ENCODE results near the gene HARS1. TPM values are rescaled to one million over a fixed set of nuclear protein-coding genes. Genes with fewer than 3 reads are reported as not detected.
"Not testable (repeated sequence)": the region's sequence is repeated elsewhere in the genome, so short reads cannot be mapped to it uniquely, and the experiment has no call there.

The HARS1 gene
- total and polyA plus RNA-seq, 4 donors = 43.8 to 54.6 (median 48.4) TPM

DNA sequence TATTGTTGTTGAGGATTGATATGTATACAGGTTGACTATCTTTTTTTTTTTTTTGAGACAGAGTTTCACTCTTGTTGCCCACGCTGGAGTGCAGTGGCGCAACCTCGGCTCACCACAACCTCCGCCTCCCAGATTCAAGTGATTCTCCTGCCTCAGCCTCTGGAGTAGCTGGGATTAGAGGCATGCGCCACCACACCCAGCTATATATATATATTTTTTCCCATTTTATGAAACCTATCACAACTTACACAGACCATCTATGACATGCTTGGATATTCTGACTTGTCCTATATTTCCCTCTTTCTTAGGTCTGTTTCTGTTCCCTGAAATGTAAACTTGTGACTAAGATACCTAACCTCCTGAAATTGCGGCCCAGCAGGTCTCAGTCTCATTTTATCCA lies 63.2 kb downstream of the HARS1 start:
- peaks cover 0 to 26% (median 7%) of the 10 kb centered on the region in 3 donors for H3K27me3 ChIP-seq (ENCODE audit: control insufficient read depth in 3 of 3, insufficient read depth in 3 of 3, low read length in 2 of 3)
- no peak overlapping the region for H3K27ac ChIP-seq (ENCODE audit: low read depth in 1 of 2, low read length in 1 of 2)
- no peak overlapping the region for H3K9ac ChIP-seq (ENCODE audit: insufficient read depth in 1 of 2, low read length in 2 of 2)
- H3K4me3 ChIP-seq = no peak overlapping the region
- no peaks in the 10 kb centered on the region for H3K36me3 ChIP-seq (ENCODE audit: control insufficient read depth in 4 of 4, insufficient read depth in 4 of 4, low read length in 4 of 4)
- no peak for DNase-seq
- no peak for ATAC-seq (ENCODE audit: insufficient read depth, low FRiP score)
- TF ChIP-seq, protein P1, sequence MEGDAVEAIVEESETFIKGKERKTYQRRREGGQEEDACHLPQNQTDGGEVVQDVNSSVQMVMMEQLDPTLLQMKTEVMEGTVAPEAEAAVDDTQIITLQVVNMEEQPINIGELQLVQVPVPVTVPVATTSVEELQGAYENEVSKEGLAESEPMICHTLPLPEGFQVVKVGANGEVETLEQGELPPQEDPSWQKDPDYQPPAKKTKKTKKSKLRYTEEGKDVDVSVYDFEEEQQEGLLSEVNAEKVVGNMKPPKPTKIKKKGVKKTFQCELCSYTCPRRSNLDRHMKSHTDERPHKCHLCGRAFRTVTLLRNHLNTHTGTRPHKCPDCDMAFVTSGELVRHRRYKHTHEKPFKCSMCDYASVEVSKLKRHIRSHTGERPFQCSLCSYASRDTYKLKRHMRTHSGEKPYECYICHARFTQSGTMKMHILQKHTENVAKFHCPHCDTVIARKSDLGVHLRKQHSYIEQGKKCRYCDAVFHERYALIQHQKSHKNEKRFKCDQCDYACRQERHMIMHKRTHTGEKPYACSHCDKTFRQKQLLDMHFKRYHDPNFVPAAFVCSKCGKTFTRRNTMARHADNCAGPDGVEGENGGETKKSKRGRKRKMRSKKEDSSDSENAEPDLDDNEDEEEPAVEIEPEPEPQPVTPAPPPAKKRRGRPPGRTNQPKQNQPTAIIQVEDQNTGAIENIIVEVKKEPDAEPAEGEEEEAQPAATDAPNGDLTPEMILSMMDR (IDR thresholded peaks at IDR 0.05; ENCODE audit: control extremely low read depth, extremely low read depth) = no peak
- no peaks in the 10 kb centered on the region for H3K9me3 ChIP-seq (ENCODE audit: control insufficient read depth in 4 of 4, insufficient read depth in 3 of 4, low read length in 3 of 4)
- WGBS, 2 donors = 83 to 89% methylated on average over 6 of the region's 6 CpGs
- peaks cover 0 to 30% (median 3%) of the 10 kb centered on the region in 5 donors for H3K4me1 ChIP-seq (ENCODE audit: control insufficient read depth in 5 of 5, insufficient read depth in 5 of 5, low read length in 5 of 5)

DNA sequence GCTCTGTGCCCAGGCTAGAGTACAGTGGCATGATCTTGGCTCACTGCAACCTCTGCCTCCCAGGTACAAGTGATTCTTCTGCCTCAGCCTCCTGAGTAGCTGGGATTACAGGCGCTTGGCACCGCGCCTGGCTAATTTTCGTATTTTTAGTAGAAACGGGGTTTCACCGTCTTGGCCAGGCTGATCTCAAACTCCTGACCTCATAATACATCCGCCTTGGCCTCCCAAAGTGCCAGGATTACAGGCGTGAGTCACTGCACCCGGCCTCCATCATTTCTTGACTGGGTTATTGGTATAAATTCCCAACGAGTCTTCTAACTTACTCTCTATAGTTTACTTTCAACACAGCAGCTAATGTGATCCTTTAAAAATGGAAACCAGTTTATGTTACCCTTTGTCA lies 66.3 kb downstream of the HARS1 start:
- not testable (repeated sequence) for ATAC-seq (ENCODE audit: insufficient read depth, low FRiP score); DNase-seq; H3K4me3 ChIP-seq; H3K9ac ChIP-seq (ENCODE audit: insufficient read depth in 1 of 2, low read length in 2 of 2); H3K9me3 ChIP-seq (ENCODE audit: control insufficient read depth in 4 of 4, insufficient read depth in 3 of 4, low read length in 3 of 4); H3K27me3 ChIP-seq (ENCODE audit: control insufficient read depth in 3 of 3, insufficient read depth in 3 of 3, low read length in 2 of 3); H3K27ac ChIP-seq (ENCODE audit: low read depth in 1 of 2, low read length in 1 of 2); H3K36me3 ChIP-seq (ENCODE audit: control insufficient read depth in 4 of 4, insufficient read depth in 4 of 4, low read length in 4 of 4)
- WGBS, 2 donors = 88 to 92% methylated on average over 10 of the region's 10 CpGs
- peaks cover 0 to 15% (median 0%) of the 10 kb centered on the region in 5 donors for H3K4me1 ChIP-seq (ENCODE audit: control insufficient read depth in 5 of 5, insufficient read depth in 5 of 5, low read length in 5 of 5)

Small RNA genes lying within 50 kb of the gene (small RNA-seq; reads per million reads assigned to genes)
- 8.0 reads per million, percentile 96 among the genes with 10 or more reads in this experiment for gene VTRNA1-1 (ENCODE audit: low replicate concordance)
- 0.17 reads per million for gene VTRNA1-2 (ENCODE audit: low replicate concordance)
- not detected for gene VTRNA1-3 (ENCODE audit: low replicate concordance)

Other genes starting within 250 kb of the HARS1 start
- gene EIF4EBP3, start 143.7 kb downstream of the HARS1 start, total RNA-seq = 10 to 100 TPM in 1 of 2 donors, 1 to 10 TPM in 1; 5.2 to 13.3 TPM
- gene EIF4EBP3, start 143.7 kb downstream of the HARS1 start, polyA plus RNA-seq = 10 to 100 TPM; 27.6 to 69.5 TPM
- 10 to 100 TPM; 14.0 to 36.0 TPM for gene SRA1, start 133.9 kb downstream of the HARS1 start, total RNA-seq
- 10 to 100 TPM; 37.7 to 45.5 TPM for gene SRA1, start 133.9 kb downstream of the HARS1 start, polyA plus RNA-seq
- 10 to 100 TPM; 31.6 to 36.1 TPM for gene APBB3, start 126.8 kb downstream of the HARS1 start, total RNA-seq
- gene APBB3, start 126.8 kb downstream of the HARS1 start, polyA plus RNA-seq = 10 to 100 TPM; 24.7 to 25.5 TPM
- 10 to 100 TPM; 10.7 to 94.4 TPM for gene SLC35A4, start 126.5 kb downstream of the HARS1 start, total RNA-seq
- 10 to 100 TPM; 41.0 to 91.5 TPM for gene SLC35A4, start 126.5 kb downstream of the HARS1 start, polyA plus RNA-seq
- gene CD14, start 58.2 kb downstream of the HARS1 start, total RNA-seq = 10 to 100 TPM; 57.9 to 86.0 TPM
- 100 to 1,000 TPM in 1 of 2 donors, 10 to 100 TPM in 1; 74.5 to 357 TPM for gene CD14, start 58.2 kb downstream of the HARS1 start, polyA plus RNA-seq
- 10 to 100 TPM in 1 of 2 donors, 1 to 10 TPM in 1; 9.0 to 14.9 TPM for gene TMCO6, start 51.9 kb downstream of the HARS1 start, total RNA-seq
- 10 to 100 TPM; 13.2 to 25.8 TPM for gene TMCO6, start 51.9 kb downstream of the HARS1 start, polyA plus RNA-seq
- gene NDUFA2, start 43.7 kb downstream of the HARS1 start, total RNA-seq = 10 to 100 TPM; 35.4 to 57.9 TPM
- gene NDUFA2, start 43.7 kb downstream of the HARS1 start, polyA plus RNA-seq = 100 to 1,000 TPM; 133 to 365 TPM
- 100 to 1,000 TPM in 1 of 2 donors, 10 to 100 TPM in 1; 85.3 to 104 TPM for gene IK, start 43.5 kb downstream of the HARS1 start, total RNA-seq
- 10 to 100 TPM; 58.3 to 95.7 TPM for gene IK, start 43.5 kb downstream of the HARS1 start, polyA plus RNA-seq
- gene WDR55, start 26.5 kb downstream of the HARS1 start, total RNA-seq = 10 to 100 TPM; 15.0 to 25.5 TPM
- 10 to 100 TPM; 16.6 to 17.9 TPM for gene WDR55, start 26.5 kb downstream of the HARS1 start, polyA plus RNA-seq
- 1 to 10 TPM in 1 of 2 donors, under 1 TPM in 1; 0.60 to 1.7 TPM for gene DND1, start 17.8 kb downstream of the HARS1 start, total RNA-seq
- 1 to 10 TPM; 1.5 to 1.9 TPM for gene DND1, start 17.8 kb downstream of the HARS1 start, polyA plus RNA-seq
- gene HARS2, start 85 bp upstream of the HARS1 start, total RNA-seq = 10 to 100 TPM; 24.6 to 37.2 TPM
- gene HARS2, start 85 bp upstream of the HARS1 start, polyA plus RNA-seq = 10 to 100 TPM; 15.6 to 18.8 TPM
- 10 to 100 TPM; 30.2 to 43.3 TPM for gene ZMAT2, start 9.1 kb upstream of the HARS1 start, total RNA-seq
- 10 to 100 TPM; 52.1 to 73.8 TPM for gene ZMAT2, start 9.1 kb upstream of the HARS1 start, polyA plus RNA-seq
- gene PCDHA1, start 94.8 kb upstream of the HARS1 start, total RNA-seq = not detected
- gene PCDHA1, start 94.8 kb upstream of the HARS1 start, polyA plus RNA-seq = under 1 TPM; 0.02 to 0.30 TPM
- gene PCDHA2, start 103.5 kb upstream of the HARS1 start, total RNA-seq = under 1 TPM; 0.15 to 0.43 TPM
- gene PCDHA2, start 103.5 kb upstream of the HARS1 start, polyA plus RNA-seq = under 1 TPM in 1 of 2 donors, not detected in 1; 0.02 TPM
- gene PCDHA3, start 109.7 kb upstream of the HARS1 start, total RNA-seq = under 1 TPM; 0.31 to 0.74 TPM
- gene PCDHA3, start 109.7 kb upstream of the HARS1 start, polyA plus RNA-seq = under 1 TPM; 0.07 to 0.22 TPM
- 1 to 10 TPM; 1.6 to 2.9 TPM for gene PCDHA4, start 115.7 kb upstream of the HARS1 start, total RNA-seq
- under 1 TPM; 0.26 to 0.41 TPM for gene PCDHA4, start 115.7 kb upstream of the HARS1 start, polyA plus RNA-seq
- under 1 TPM; 0.34 to 0.46 TPM for gene PCDHA5, start 130.2 kb upstream of the HARS1 start, total RNA-seq
- gene PCDHA5, start 130.2 kb upstream of the HARS1 start, polyA plus RNA-seq = under 1 TPM in 1 of 2 donors, not detected in 1; 0.10 TPM
- under 1 TPM; 0.51 to 0.92 TPM for gene PCDHA6, start 136.6 kb upstream of the HARS1 start, total RNA-seq
- under 1 TPM; 0.11 to 0.20 TPM for gene PCDHA6, start 136.6 kb upstream of the HARS1 start, polyA plus RNA-seq
- under 1 TPM; 0.17 to 0.52 TPM for gene PCDHA7, start 142.9 kb upstream of the HARS1 start, total RNA-seq
- under 1 TPM; 0.10 to 0.26 TPM for gene PCDHA7, start 142.9 kb upstream of the HARS1 start, polyA plus RNA-seq
- gene PCDHA8, start 149.8 kb upstream of the HARS1 start, total RNA-seq = under 1 TPM; 0.23 to 0.37 TPM
- gene PCDHA8, start 149.8 kb upstream of the HARS1 start, polyA plus RNA-seq = under 1 TPM in 1 of 2 donors, not detected in 1; 0.14 TPM
- under 1 TPM; 0.49 to 0.68 TPM for gene PCDHA9, start 157.0 kb upstream of the HARS1 start, total RNA-seq
- not detected for gene PCDHA9, start 157.0 kb upstream of the HARS1 start, polyA plus RNA-seq
- gene PCDHA10, start 164.5 kb upstream of the HARS1 start, total RNA-seq = 1 to 10 TPM in 1 of 2 donors, under 1 TPM in 1; 0.48 to 1.6 TPM
- under 1 TPM; 0.02 to 0.11 TPM for gene PCDHA10, start 164.5 kb upstream of the HARS1 start, polyA plus RNA-seq
- 1 to 10 TPM in 1 of 2 donors, under 1 TPM in 1; 0.74 to 1.6 TPM for gene PCDHA11, start 177.6 kb upstream of the HARS1 start, total RNA-seq
- under 1 TPM; 0.08 to 0.31 TPM for gene PCDHA11, start 177.6 kb upstream of the HARS1 start, polyA plus RNA-seq
- 1 to 10 TPM in 1 of 2 donors, under 1 TPM in 1; 0.23 to 3.6 TPM for gene PCDHA12, start 183.9 kb upstream of the HARS1 start, total RNA-seq
- under 1 TPM; 0.74 to 0.98 TPM for gene PCDHA12, start 183.9 kb upstream of the HARS1 start, polyA plus RNA-seq
- 1 to 10 TPM in 1 of 2 donors, under 1 TPM in 1; 0.77 to 2.9 TPM for gene PCDHA13, start 190.8 kb upstream of the HARS1 start, total RNA-seq
- gene PCDHA13, start 190.8 kb upstream of the HARS1 start, polyA plus RNA-seq = 1 to 10 TPM in 1 of 2 donors, under 1 TPM in 1; 0.15 to 1.0 TPM
- gene PCDHAC1, start 234.9 kb upstream of the HARS1 start, total RNA-seq = 10 to 100 TPM in 1 of 2 donors, under 1 TPM in 1; 0.88 to 10.0 TPM
- 1 to 10 TPM in 1 of 2 donors, under 1 TPM in 1; 0.41 to 1.0 TPM for gene PCDHAC1, start 234.9 kb upstream of the HARS1 start, polyA plus RNA-seq